Lower leg skin (tissue), 3 donors: ENCODE results near the gene VWA5A.

ENCODE experiments used
- POLR2A ChIP-seq, 2 donors: fragments of 450-650 bp; IDR thresholded peaks; one replicate each; pipeline ENCODE4 v1.6.1; 2016 to 2017; ENCODE audit warnings: antibody characterized with exemption in 2 of 2, mild to moderate bottlenecking in 1 of 2, moderate library complexity in 1 of 2
- TF ChIP-seq, protein P1 (sequence below), 3 donors: fragments of 450-650 bp; IDR thresholded peaks; one replicate each; pipeline ENCODE4 v1.5.1; 2016; ENCODE audit warnings: antibody characterized with exemption in 3 of 3, mild to moderate bottlenecking in 3 of 3, moderate library complexity in 2 of 3

- TF ChIP-seq, protein P1, sequence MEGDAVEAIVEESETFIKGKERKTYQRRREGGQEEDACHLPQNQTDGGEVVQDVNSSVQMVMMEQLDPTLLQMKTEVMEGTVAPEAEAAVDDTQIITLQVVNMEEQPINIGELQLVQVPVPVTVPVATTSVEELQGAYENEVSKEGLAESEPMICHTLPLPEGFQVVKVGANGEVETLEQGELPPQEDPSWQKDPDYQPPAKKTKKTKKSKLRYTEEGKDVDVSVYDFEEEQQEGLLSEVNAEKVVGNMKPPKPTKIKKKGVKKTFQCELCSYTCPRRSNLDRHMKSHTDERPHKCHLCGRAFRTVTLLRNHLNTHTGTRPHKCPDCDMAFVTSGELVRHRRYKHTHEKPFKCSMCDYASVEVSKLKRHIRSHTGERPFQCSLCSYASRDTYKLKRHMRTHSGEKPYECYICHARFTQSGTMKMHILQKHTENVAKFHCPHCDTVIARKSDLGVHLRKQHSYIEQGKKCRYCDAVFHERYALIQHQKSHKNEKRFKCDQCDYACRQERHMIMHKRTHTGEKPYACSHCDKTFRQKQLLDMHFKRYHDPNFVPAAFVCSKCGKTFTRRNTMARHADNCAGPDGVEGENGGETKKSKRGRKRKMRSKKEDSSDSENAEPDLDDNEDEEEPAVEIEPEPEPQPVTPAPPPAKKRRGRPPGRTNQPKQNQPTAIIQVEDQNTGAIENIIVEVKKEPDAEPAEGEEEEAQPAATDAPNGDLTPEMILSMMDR (IDR thresholded peaks at IDR 0.05), result no peak
- no peak for TF ChIP-seq POLR2A (IDR thresholded peaks at IDR 0.05)
These were observed 39.2 kb upstream of the VWA5A start for GRCh38 chr11:124075841-124076651.
